HepG2 (cell line): ENCODE results near the gene SH2D6. TPM values are rescaled to one million over a fixed set of nuclear protein-coding genes. Genes with fewer than 3 reads are reported as not detected.

Experiments
- ADNP ChIP-seq: sonication (generic); formaldehyde crosslinking; IDR thresholded peaks from 2 replicates; pipeline ENCODE4 v1.4.0; 2020; ENCODE audit warnings: missing genetic modification reagents
- ATAD3A ChIP-seq: sonication (generic); formaldehyde crosslinking; IDR thresholded peaks from 2 replicates; pipeline ENCODE4 v1.4.0; 2020; ENCODE audit warnings: missing genetic modification reagents
- ATM ChIP-seq: fragments of 450-650 bp; IDR thresholded peaks from 2 replicates; pipeline ENCODE4 v1.7.1; 2017; ENCODE audit warnings: mild to moderate bottlenecking, borderline replicate concordance
- CHD4 ChIP-seq: fragments of 200-600 bp; sonication (generic); IDR thresholded peaks from 2 replicates; pipeline ENCODE4 v1.7.0; 2017; ENCODE audit warnings: mild to moderate bottlenecking, low read length, borderline replicate concordance
- DPF2 ChIP-seq: sonication (generic); formaldehyde crosslinking; IDR thresholded peaks from 2 replicates; pipeline ENCODE4 v1.4.0; 2020; ENCODE audit warnings: mild to moderate bottlenecking, low read depth, missing genetic modification reagents, borderline replicate concordance
- GATAD2A ChIP-seq: IDR thresholded peaks from 2 replicates; pipeline ENCODE4 v1.6.1; 2016
- IRX3 ChIP-seq: sonication (generic); formaldehyde crosslinking; IDR thresholded peaks from 2 replicates; pipeline ENCODE4 v1.8.1; 2023; ENCODE audit warnings: mild to moderate bottlenecking, low read depth, missing genetic modification reagents, borderline replicate concordance
- PTBP1 ChIP-seq: fragments of 200-400 bp; formaldehyde crosslinking; IDR thresholded peaks from 2 replicates; pipeline ENCODE4 v1.6.1; 2018; ENCODE audit warnings: low read length, low read depth; ENCODE audit not compliant: poor library complexity, severe bottlenecking
- RFX3 ChIP-seq: IDR thresholded peaks from 2 replicates; pipeline ENCODE4 v1.6.1; 2016; ENCODE audit warnings: missing biosample characterization, missing genetic modification reagents
- SOX6 ChIP-seq, 2 experiments: fragments of 450-650 bp in 1 of 2; sonication (generic) in 1 of 2; formaldehyde crosslinking in 1 of 2; IDR thresholded peaks; 2 replicates each; pipeline versions ENCODE4 v1.4.0 to v1.6.1; 2017 to 2020; ENCODE audit warnings: antibody characterized with exemption in 1 of 2, mild to moderate bottlenecking in 1 of 2, missing genetic modification reagents in 1 of 2
- SP140L ChIP-seq: sonication (generic); formaldehyde crosslinking; IDR thresholded peaks from 2 replicates; pipeline ENCODE4 v1.4.0; 2020; ENCODE audit warnings: missing genetic modification reagents, borderline replicate concordance
- ZC3H13 ChIP-seq: sonication (generic); formaldehyde crosslinking; IDR thresholded peaks from 2 replicates; pipeline ENCODE4 v1.8.1; 2023; ENCODE audit warnings: mild to moderate bottlenecking, missing genetic modification reagents, moderate library complexity
- ZNF253 ChIP-seq: sonication (generic); formaldehyde crosslinking; IDR thresholded peaks from 2 replicates; pipeline ENCODE4 v1.8.0; 2022; ENCODE audit warnings: mild to moderate bottlenecking, missing genetic modification reagents, borderline replicate concordance
- ZNF484 ChIP-seq: sonication (generic); formaldehyde crosslinking; IDR thresholded peaks from 2 replicates; pipeline ENCODE4 v1.5.1; 2020; ENCODE audit warnings: mild to moderate bottlenecking, low read depth, missing genetic modification reagents, borderline replicate concordance
- ZNF558 ChIP-seq: sonication (generic); formaldehyde crosslinking; IDR thresholded peaks from 2 replicates; pipeline ENCODE4 v1.9.0; 2022; ENCODE audit warnings: mild to moderate bottlenecking, missing genetic modification reagents, borderline replicate concordance
- ZNF577 ChIP-seq: sonication (generic); formaldehyde crosslinking; IDR thresholded peaks from 2 replicates; pipeline ENCODE4 v1.4.0; 2020; ENCODE audit warnings: mild to moderate bottlenecking, low read depth, missing genetic modification reagents, borderline replicate concordance
- polyA plus RNA-seq, 8 experiments: library from polyadenylated mRNA; depleted of rRNA in 3 of 8; stranded (reverse) in 7 of 8; unstranded in 1 of 8; fragments of >200 nt; fragmentation: Illumina TruSeq in 4 of 8; extraction: Trizol in 4 of 8; gene quantifications; 2 replicates each; pipeline versions ENCODE4 v1.2.1 to v1.2.3, GENCODE V29; 2011 to 2016; ENCODE audit warnings: low read depth in 4 of 8, missing spikeins in 1 of 8, mixed read lengths in 1 of 8; ENCODE audit not compliant: insufficient read depth in 1 of 8
- total RNA-seq, 5 experiments: library from RNA; depleted of rRNA; stranded (reverse); fragments of >200 nt; fragmentation: Illumina TruSeq; extraction: Trizol; gene quantifications; 2 replicates each; pipeline ENCODE4 v1.2.3, GENCODE V29; 2016; ENCODE audit warnings: low read depth in 1 of 5
- TF ChIP-seq, protein P1 (sequence below): fragments of 450-650 bp; IDR thresholded peaks from 2 replicates; pipeline ENCODE4 v1.6.1; 2017; ENCODE audit warnings: mild to moderate bottlenecking
- TF ChIP-seq, protein P2 (sequence below): sonication (generic); formaldehyde crosslinking; conservative IDR thresholded peaks from 2 replicates; pipeline ENCODE4 v1.4.0; 2020; ENCODE audit warnings: missing genetic modification reagents
- TF ChIP-seq, protein P3 (sequence below): sonication (generic); formaldehyde crosslinking; IDR thresholded peaks from 2 replicates; pipeline ENCODE4 v1.4.0; 2020; ENCODE audit warnings: missing genetic modification reagents
- TF ChIP-seq, protein P4 (sequence below): sonication (generic); formaldehyde crosslinking; IDR thresholded peaks from 2 replicates; pipeline ENCODE4 v1.4.0; 2020; ENCODE audit warnings: missing genetic modification reagents

SH2D6 gene
- total and polyA plus RNA-seq, 2 of the 13 experiments (the other 11 are each of a cell fraction or from before 2014, with no cell fraction given), result 0.11 to 0.26 TPM

DNA sequence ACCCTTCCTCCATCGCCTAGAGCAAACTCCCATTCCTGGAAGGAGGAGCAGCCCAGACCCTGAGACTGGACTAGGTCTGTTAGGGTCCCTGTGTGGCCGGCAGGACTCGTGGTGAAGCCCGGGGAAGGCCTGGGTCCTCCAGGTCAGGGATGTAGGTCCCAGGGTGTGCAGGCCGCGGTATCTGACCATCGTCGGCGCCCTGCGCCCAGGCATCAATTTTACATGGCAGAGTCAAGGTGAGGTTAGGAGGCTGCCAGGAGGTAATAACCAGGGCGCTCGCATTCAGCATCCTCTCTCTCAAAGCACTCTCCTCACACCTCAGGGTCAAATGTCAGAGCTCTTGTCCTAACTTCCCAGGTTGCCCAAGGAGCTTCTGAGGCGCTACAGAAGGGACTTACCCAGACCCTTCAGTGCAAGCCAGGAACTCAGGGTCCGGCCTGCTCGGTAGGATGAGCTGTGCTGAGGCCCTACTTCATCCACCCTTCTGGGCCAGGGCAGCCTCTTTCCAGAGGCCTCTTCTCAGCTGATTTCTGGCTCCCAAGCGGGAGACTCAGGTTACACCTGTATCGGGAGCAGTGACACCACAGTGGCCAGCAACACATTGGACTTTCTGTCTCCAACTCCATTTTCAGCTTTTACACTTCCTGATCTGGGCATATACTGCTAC, 628 bp downstream of the SH2D6 start (continued):
- TF ChIP-seq ZNF253 (CRISPR knock-in tag) (no peak), IRX3 (CRISPR knock-in tag) (no peak), CHD4 (no peak), SOX6 (IDR thresholded peaks at IDR 0.05) (no peak), SOX6 (CRISPR knock-in tag; IDR thresholded peaks at IDR 0.05) (no peak), ZC3H13 (CRISPR knock-in tag) (no peak), PTBP1 (no peak), DPF2 (CRISPR knock-in tag) (no peak; the same call in 1 of the 2 replicates), ADNP (CRISPR knock-in tag) (no peak), GATAD2A (CRISPR knock-in tag) (no peak), RFX3 (no peak), ZNF577 (no peak), ZNF558 (CRISPR knock-in tag) (no peak), SP140L (CRISPR knock-in tag) (no peak), ZNF484 (CRISPR knock-in tag) (no peak), ATAD3A (CRISPR knock-in tag) (no peak), ATM (no peak)
- TF ChIP-seq, protein P1, sequence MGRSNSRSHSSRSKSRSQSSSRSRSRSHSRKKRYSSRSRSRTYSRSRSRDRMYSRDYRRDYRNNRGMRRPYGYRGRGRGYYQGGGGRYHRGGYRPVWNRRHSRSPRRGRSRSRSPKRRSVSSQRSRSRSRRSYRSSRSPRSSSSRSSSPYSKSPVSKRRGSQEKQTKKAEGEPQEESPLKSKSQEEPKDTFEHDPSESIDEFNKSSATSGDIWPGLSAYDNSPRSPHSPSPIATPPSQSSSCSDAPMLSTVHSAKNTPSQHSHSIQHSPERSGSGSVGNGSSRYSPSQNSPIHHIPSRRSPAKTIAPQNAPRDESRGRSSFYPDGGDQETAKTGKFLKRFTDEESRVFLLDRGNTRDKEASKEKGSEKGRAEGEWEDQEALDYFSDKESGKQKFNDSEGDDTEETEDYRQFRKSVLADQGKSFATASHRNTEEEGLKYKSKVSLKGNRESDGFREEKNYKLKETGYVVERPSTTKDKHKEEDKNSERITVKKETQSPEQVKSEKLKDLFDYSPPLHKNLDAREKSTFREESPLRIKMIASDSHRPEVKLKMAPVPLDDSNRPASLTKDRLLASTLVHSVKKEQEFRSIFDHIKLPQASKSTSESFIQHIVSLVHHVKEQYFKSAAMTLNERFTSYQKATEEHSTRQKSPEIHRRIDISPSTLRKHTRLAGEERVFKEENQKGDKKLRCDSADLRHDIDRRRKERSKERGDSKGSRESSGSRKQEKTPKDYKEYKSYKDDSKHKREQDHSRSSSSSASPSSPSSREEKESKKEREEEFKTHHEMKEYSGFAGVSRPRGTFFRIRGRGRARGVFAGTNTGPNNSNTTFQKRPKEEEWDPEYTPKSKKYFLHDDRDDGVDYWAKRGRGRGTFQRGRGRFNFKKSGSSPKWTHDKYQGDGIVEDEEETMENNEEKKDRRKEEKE, result no peak
- TF ChIP-seq, protein P2, sequence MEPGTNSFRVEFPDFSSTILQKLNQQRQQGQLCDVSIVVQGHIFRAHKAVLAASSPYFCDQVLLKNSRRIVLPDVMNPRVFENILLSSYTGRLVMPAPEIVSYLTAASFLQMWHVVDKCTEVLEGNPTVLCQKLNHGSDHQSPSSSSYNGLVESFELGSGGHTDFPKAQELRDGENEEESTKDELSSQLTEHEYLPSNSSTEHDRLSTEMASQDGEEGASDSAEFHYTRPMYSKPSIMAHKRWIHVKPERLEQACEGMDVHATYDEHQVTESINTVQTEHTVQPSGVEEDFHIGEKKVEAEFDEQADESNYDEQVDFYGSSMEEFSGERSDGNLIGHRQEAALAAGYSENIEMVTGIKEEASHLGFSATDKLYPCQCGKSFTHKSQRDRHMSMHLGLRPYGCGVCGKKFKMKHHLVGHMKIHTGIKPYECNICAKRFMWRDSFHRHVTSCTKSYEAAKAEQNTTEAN (CRISPR knock-in tag), result no peak
- TF ChIP-seq, protein P3, sequence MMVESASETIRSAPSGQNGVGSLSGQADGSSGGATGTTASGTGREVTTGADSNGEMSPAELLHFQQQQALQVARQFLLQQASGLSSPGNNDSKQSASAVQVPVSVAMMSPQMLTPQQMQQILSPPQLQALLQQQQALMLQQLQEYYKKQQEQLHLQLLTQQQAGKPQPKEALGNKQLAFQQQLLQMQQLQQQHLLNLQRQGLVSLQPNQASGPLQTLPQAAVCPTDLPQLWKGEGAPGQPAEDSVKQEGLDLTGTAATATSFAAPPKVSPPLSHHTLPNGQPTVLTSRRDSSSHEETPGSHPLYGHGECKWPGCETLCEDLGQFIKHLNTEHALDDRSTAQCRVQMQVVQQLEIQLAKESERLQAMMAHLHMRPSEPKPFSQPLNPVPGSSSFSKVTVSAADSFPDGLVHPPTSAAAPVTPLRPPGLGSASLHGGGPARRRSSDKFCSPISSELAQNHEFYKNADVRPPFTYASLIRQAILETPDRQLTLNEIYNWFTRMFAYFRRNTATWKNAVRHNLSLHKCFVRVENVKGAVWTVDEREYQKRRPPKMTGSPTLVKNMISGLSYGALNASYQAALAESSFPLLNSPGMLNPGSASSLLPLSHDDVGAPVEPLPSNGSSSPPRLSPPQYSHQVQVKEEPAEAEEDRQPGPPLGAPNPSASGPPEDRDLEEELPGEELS, result no peak
- TF ChIP-seq, protein P4, sequence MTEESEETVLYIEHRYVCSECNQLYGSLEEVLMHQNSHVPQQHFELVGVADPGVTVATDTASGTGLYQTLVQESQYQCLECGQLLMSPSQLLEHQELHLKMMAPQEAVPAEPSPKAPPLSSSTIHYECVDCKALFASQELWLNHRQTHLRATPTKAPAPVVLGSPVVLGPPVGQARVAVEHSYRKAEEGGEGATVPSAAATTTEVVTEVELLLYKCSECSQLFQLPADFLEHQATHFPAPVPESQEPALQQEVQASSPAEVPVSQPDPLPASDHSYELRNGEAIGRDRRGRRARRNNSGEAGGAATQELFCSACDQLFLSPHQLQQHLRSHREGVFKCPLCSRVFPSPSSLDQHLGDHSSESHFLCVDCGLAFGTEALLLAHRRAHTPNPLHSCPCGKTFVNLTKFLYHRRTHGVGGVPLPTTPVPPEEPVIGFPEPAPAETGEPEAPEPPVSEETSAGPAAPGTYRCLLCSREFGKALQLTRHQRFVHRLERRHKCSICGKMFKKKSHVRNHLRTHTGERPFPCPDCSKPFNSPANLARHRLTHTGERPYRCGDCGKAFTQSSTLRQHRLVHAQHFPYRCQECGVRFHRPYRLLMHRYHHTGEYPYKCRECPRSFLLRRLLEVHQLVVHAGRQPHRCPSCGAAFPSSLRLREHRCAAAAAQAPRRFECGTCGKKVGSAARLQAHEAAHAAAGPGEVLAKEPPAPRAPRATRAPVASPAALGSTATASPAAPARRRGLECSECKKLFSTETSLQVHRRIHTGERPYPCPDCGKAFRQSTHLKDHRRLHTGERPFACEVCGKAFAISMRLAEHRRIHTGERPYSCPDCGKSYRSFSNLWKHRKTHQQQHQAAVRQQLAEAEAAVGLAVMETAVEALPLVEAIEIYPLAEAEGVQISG (CRISPR knock-in tag), result no peak
